ENCODE results near the gene PCSK5.
"Not testable (repeated sequence)": the region's sequence is repeated elsewhere in the genome, so short reads cannot be mapped to it uniquely, and the experiment has no call there.

PCSK5 gene

DNA sequence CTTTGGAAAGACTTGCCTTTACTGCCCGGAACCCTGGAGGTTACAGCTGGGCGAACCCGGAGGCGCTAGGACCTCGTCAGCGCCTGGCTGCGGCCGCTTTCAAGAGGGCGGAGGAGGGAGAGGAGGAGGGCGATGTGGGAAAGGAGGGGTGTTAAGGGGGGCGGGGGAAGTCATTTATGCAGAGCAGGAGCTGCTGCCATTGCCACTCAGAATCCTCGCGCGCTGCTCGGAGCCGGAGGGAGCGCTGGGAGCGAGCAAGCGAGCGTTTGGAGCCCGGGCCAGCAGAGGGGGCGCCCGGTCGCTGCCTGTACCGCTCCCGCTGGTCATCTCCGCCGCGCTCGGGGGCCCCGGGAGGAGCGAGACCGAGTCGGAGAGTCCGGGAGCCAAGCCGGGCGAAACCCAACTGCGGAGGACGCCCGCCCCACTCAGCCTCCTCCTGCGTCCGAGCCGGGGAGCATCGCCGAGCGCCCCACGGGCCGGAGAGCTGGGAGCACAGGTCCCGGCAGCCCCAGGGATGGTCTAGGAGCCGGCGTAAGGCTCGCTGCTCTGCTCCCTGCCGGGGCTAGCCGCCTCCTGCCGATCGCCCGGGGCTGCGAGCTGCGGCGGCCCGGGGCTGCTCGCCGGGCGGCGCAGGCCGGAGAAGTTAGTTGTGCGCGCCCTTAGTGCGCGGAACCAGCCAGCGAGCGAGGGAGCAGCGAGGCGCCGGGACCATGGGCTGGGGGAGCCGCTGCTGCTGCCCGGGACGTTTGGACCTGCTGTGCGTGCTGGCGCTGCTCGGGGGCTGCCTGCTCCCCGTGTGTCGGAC is at the start of gene PCSK5:
TSS of gene PCSK5 (plus strand) at position 202 of the 805 bp plus-strand sequence. CDS start at position 711, 509 bp downstream.
- DNase-seq (ENCODE audit: low read depth in 2 of 2), result peak; percentile 63 to 69

DNA sequence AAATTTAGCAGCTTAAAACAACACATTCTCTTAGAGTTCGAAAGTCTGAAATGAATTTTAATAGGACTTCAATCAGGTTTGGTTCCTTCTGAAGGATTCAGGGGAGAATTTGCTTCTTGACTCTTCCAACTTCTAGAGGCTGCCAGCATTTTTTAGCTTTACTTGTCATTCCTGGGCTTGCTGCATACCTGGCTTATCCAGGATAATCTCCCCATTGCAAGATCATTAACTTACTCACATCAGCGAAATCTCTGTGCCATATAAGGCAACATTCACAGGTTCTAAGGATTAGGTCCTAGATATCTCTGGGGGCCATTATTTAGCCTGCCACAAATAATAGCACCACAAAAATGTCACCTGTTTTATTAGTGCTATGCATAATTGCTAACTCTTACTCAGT is 46.2 kb upstream of the PCSK5 start:
- DNase-seq (ENCODE audit: low read depth in 2 of 2), result no peak

DNA sequence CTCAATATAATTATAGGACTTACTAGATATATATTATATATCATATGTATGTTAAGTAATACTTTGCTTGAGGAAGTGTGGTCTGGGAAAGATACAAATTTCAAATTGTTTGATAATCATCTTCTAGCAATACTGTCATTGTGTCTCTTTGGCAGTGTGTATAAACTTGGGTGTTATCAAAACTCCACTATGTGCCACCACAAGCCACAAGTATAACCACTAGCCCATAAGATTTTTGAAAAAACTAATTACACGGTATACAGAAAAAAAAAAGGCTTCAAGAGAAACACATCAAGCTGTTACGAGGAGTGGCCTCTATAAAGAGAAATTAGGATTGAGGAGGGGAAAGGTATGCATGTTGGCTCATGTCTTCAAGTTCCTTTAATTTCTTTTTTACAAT is 44.7 kb upstream of the PCSK5 start:
- no peak for DNase-seq (ENCODE audit: low read depth in 2 of 2)

DNA sequence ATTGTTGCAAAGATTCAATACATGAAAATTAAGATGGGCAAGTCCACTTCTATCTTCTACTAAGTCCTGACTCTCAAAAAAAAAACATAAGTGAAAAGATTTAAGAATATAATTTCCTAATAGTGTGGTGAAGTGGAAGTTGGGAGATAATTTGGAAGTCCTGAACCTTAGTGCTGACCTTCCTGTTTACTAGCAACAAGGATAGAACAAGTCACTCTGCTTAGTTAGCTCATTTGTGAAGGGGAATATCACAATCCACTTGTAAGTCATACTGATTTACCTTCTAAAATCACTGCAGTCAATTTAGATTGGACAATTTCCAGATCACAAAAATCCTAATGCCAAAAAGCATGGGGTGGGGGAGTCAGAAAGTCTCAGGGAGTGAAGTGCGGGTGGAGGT is 43.4 kb upstream of the PCSK5 start:
- DNase-seq (ENCODE audit: low read depth in 2 of 2), result no peak

DNA sequence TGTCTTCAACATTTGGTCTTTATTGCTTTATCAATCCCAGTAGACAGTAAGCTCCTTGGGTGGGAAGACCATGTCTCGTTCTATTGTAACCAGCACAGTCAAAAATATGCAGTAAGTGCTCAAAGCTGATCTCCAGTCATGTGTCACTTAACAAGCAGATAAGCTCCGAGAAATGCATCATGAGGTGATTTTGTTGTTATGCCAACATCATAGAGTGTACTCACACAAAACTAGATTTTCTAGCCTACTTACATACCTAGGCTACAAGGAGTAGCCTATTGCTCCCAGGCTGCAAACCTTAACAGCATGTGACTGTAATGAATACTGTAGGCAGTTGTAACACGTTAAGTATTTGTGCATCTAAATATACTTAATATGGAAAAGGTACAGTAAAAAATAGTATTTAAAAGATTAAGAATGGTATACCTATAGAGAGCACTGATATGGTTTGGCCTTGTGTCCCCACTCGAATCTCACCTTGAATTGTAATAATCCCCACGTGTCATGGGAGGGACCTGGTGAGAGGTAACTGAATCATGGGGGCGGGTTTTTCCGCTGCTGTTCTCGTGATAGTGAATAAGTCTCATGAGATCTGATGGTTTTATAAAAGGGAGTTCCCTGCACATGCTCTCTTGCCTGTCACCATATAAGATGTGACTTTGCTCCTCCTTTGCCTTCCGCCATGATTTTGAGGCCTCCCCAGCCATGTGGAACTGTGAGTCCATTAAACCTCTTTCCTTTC is 39.8 kb upstream of the PCSK5 start:
- no peak for DNase-seq (ENCODE audit: low read depth in 2 of 2)

DNA sequence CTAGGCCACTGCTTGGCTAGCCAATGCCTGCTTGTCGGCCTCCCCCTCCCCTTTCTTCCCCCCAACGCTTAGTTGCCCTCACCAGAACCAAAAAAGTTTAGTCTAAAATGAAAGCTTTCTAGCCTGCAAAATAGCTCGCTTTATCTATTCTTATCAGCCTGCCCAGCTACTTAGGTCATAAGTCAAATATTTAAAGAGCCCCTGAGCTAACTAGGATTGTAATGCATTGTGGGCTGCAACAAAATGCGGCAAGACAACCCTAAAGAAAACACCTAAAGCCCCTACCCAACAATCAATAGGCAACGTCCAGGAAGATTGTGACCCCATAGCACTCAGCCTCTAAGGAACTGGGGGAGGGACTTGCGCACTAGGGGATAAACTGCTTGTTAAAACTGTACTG is 38.6 kb upstream of the PCSK5 start:
- DNase-seq (ENCODE audit: low read depth in 2 of 2), result no peak

DNA sequence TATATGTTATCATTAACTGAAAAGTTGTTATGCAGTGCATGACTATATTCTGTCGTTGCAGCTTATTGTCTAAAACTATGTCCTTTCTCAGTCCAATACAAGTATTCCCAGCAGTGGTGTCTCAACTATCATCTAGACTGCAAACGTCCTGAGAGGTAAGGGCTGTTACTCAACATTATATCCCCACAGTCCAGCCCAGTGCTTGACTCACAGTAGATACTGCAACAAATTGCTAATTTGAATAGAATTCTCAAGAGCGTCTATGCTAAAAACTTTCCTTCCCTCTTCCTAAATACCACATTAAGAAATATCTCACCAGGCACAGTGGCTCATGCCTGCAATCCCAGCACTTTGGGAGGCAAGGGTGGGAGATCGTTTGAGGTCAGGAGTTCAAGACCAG is 37.7 kb upstream of the PCSK5 start:
- no peak for DNase-seq (ENCODE audit: low read depth in 2 of 2)

DNA sequence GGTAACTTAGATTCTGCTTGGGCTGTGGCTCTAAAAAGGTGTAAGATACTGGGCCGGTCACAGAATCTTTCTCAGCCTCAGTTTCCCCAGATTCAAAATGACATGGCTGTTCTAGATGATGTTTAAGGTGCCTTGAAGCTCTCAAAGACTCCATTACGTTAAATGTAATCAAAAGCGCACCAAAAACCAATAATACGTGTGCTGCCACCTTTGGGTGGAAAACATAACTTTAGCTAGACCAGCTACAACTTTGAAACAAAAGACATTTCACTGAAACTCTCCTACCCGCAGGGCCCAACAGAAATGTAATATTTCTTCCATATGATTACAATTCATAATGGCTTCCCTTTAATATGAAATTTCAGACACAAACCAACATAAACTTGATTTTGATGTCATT is 35.0 kb upstream of the PCSK5 start:
- no peak for DNase-seq (ENCODE audit: low read depth in 2 of 2)

DNA sequence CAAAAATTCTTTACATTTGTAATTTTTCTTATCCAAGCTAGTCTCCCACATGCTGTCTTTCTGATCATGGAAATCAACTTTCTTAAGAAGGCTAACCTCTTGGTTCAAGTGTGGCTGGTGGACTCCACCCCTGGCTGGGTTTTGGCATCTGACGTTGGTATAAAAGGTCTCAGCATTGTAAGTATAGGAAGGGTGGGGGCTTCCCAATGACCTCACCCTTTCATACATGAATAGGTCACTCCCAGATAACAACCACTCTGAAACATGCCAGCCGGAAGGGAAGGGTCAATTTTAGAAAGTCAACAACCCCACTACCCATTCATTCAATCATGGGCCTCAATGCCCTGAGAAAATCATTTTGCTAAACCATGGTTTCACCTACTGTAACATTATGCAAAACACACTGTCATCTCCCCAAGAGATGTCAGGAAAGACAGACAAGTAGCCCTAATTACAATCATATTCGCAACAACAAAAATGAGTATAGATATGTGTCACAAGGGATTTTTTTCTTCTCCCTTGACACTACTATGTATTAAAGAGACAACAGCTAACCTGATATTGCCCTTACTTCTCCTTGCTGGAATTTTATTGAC is 31.9 kb upstream of the PCSK5 start:
- DNase-seq (ENCODE audit: low read depth in 2 of 2), result no peak

DNA sequence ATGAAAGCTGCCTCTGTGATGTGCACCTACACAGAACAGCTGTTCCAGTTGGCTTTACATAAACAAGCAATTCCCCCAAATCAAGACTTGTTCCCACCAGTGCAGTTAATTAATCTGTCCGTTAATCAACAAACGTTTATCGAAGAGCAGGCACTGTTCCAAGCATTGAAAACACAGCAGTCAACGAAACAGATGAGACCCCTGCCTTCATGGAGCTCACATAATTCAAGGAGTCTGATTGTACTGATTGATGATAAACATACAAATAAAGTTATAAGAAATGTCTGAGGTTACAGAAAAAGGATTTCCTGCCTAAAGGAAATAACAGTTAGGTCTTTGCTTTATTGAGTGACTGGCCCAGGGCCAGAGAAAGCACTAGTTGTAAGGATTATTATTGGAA is 26.2 kb upstream of the PCSK5 start:
- no peak for DNase-seq (ENCODE audit: low read depth in 2 of 2)

DNA sequence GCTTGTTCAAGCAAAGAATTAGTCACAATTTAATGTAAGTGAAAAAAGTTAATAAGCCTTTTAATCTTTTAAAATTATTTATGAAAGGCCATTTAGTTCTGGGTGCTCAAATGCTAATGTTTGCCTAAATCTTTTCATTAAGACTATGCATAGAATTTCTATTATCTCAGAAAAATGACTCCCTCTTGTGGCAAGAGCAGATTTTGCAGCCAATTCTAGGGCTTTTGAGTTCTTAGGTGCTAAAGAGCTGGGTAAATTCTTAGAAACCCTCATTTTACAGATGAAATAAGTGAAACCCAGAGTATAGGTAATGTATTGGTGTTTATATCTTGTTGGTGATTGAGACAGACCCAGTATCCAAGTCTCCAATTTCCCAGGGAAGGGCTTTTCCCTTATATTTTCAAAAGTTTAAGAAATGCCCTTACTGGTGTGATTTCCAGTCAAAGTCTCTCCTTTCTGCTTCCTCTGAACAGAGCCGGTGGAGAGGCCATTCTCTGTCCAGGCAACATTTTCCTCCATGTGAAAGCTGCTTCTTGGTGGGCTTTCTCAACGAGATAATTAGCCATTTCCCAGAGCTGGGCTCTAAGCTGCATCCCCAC is 24.1 kb upstream of the PCSK5 start:
- DNase-seq (ENCODE audit: low read depth in 2 of 2), result peak in 1 of 2 donors; percentile 32

DNA sequence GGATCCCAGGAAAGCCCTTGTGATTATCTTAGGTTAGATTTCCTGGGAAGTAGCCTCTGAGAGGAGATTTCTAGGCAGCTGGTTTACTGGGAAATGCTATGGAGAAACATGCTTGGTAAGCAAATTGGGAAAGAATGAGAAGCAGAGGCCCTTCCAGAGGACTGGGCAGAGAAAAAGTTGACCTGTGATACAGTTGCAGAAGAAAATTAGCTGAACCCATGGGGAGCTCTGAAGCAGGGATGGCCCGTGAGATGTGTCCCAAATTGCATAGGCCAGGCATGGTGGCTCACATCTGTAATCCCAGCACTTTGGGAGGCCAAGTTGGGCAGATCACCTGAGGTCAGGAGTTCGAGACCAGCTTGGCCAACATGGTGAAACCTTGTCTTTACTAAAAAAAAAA is 21.9 kb upstream of the PCSK5 start:
- not testable (repeated sequence) for DNase-seq (ENCODE audit: low read depth in 2 of 2)

DNA sequence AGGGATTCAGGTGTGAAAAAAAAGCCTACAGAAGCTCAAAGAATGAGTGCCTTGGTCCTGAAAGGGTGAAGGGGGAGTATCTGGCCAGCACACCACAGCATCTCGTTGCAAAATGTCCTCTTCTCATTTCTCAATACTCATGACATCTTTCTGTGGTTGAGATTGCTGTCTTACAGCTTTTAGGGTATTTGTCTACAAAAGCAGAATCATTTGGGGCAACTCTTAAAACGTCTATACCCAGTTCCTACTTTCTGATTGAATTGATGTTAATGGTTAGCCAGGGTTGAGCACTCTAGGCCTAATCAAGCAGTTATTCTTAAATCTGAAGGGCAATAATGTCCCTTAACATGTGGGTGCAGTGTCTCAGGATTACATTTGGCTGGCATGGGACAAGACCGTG is 21.2 kb upstream of the PCSK5 start:
- DNase-seq (ENCODE audit: low read depth in 2 of 2), result no peak

DNA sequence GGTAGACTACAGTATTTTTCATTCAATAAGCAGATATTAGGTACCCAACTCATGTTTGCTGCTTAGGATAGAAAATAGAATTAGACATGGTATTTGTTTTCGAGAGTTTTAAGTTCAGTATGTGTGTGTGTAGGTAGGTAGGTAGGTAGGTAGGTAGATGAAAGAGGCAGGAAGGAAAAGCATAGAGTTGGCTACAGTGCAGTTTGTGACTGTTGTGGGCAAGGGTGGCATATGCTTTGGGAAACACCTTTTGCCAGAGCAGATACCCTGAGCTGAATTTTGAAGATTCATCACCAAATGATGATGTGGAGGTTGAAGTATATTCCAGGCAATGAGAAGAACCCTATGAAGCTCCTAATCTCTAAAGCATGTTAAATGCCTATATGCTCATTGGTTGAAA is 20.0 kb upstream of the PCSK5 start:
- no peak for DNase-seq (ENCODE audit: low read depth in 2 of 2)

DNA sequence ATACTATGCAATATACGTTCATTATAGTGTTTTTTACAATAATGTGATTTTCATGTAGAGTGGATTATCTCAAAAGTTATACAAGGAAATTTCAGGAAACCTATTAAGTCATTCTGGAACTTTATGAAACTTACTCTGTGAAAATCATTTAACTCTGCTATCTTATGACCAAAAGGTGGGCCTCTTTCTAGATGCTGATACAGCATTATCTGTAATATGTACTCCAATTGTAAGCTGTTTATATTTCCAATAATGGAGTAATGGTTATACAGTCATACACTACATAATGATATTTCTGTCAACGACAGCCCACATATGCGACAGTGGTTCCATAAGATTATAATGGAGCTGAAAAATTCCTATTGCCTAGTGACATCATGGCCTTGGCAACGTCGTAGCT is 18.8 kb upstream of the PCSK5 start:
- no peak for DNase-seq (ENCODE audit: low read depth in 2 of 2)

DNA sequence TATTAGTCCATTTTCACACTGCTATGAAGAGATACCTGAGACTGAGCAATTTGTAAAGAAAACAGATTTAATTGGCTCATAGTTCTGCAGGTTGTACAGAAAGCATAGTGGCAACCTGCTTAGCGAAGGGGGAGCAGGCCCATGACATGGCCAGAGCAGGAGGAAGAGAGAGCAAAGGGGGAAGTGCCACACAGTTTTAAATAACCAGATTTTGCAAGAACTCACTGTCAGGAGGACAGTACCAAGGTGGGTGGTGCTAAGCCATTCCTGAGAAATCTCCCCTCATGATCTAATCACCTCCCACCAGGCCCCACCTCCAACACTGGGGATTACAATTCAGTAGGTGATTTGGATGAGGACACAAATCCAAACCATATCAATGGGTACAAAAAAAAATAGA is 16.8 kb upstream of the PCSK5 start:
- no peak for DNase-seq (ENCODE audit: low read depth in 2 of 2)

DNA sequence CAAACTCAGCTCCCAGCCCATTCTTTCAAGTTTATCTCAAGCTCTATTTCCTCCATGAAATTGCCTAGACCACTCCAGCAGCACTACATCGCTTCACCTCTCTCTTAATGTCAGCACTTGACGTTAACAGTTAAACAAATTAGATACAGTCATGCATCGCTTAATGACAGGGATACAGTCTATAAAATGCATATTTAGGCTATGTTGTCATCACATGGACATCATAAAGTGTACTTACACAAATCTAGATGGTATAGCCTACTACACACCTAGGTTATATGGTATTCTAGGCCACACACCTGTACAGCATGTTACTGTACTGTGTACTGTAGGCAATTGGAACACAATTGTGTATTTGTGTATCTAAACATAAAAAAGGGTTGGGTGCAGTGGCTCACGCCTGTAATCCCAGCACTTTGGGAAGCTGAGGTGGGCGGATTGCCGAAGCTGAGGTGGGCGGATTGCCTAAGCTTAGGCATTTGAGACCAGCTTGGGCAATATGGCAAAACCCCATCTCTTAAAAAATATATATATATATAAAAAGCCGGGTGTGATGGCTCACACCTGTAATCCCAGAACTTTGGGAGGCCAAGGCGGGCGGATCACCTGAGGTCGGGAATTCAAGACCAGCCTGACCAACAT is 13.4 kb upstream of the PCSK5 start:
- no peak for DNase-seq (ENCODE audit: low read depth in 2 of 2)

DNA sequence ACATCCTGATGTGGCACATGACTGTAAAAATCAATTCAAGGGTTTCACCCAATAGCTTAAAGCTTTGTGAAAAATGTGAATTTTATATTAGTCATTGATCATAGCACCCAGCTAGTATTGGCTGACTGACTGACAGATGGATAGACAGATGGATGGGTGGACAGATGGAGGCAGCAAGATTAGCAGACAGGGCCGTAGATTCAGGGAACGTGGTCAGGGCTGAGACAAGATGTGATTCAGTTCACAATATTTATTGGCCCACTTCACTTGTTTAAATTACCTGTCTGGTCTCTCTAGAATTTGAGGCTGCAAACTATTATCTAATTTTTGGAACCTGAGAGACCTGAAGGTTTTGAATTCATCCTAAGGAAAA is 12.0 kb upstream of the PCSK5 start:
- DNase-seq (ENCODE audit: low read depth in 2 of 2), result no peak

DNA sequence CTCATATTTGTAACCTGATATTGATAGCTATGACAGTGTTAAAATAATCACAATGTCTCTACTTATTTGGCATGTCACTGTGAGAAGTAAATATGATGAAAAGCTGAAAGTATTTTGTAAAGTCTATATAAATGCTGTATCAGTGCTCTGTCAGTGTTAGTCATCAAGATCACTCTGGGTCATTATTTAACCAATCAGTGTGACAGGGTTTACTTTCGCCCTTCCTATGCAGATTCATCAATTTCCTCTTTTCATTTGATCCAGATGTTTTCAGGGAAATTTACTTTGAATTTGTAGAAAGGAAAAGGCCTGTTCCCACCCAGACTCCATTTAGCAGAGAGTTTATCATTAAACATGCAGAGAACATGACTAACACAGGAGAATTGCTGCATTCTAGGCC is 9.9 kb upstream of the PCSK5 start:
- no peak for DNase-seq (ENCODE audit: low read depth in 2 of 2)

DNA sequence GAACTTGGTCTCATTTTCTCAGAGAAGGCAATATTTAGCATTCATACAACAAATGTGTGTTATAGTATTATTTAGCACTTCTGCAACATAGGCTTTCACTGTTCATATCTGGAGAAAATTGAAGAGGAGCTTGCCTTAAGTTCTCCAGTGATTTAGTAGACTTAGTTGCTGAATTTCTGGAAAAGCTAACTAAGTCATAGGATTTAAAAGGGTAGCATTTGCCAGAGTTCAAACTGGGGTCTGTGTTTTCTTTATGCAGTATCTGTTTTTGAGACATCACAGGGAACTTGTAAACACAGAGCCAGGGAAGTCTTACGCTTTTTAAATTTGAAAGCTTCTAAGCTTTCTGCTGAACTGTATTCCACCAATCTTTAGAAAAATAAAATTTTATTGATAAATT is 8.7 kb upstream of the PCSK5 start:
- DNase-seq (ENCODE audit: low read depth in 2 of 2), result no peak

DNA sequence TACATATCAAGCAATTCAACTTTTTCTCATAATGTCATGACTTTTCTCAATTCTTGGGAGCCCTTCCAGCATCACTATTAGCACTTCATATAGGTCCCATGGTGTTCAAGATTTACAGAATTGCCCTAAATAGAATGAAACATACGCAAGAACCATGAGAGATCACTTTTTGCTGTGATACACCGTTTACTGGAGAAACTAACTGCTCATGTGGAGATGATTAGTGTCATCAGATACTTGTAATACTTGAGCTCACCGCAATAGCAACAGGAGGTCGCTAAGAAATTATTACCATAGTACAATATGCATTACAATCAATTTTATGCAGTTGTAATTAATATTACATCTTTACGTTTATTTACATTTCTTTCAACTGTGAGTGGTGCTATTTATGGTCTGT is 4.8 kb upstream of the PCSK5 start:
- DNase-seq (ENCODE audit: low read depth in 2 of 2), result no peak

DNA sequence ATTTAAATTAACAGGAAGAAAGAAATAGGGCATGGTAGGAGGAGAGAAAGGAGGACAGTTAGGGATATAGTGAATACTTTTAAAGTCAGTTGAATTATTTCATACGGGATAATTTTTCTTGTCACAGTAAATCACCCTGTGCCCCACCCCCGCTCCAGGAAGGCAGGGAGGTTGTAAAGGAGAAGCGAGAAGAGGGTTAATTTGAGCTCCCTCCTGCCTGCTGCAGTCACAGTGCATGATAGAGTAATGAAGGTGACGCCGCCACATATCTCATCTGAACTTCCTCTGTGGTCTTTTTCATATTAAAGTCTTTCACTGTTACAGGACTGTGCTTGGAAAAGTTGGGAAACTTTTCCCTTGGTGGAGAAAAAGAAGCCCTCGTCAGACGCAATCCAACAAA is 896 bp upstream of the PCSK5 start:
- no peak for DNase-seq (ENCODE audit: low read depth in 2 of 2)
